WI38 (cell line): ENCODE data around the gene PRR36.
A peak's percentile ranks its signal among the peaks of the same experiment; 100 is the strongest.

Experiments
- H3K4me3 ChIP-seq: 2 replicates; pipeline ENCODE4 v1.5.1; 2011; ENCODE audit warnings: low read depth, mild to moderate bottlenecking, control low read depth, low read length
- TF ChIP-seq, protein P1 (sequence below): IDR thresholded peaks from 2 replicates; pipeline ENCODE4 v1.5.1; 2012; ENCODE audit warnings: low read depth, mild to moderate bottlenecking, control low read depth, low read length

The PRR36 gene

DNA sequence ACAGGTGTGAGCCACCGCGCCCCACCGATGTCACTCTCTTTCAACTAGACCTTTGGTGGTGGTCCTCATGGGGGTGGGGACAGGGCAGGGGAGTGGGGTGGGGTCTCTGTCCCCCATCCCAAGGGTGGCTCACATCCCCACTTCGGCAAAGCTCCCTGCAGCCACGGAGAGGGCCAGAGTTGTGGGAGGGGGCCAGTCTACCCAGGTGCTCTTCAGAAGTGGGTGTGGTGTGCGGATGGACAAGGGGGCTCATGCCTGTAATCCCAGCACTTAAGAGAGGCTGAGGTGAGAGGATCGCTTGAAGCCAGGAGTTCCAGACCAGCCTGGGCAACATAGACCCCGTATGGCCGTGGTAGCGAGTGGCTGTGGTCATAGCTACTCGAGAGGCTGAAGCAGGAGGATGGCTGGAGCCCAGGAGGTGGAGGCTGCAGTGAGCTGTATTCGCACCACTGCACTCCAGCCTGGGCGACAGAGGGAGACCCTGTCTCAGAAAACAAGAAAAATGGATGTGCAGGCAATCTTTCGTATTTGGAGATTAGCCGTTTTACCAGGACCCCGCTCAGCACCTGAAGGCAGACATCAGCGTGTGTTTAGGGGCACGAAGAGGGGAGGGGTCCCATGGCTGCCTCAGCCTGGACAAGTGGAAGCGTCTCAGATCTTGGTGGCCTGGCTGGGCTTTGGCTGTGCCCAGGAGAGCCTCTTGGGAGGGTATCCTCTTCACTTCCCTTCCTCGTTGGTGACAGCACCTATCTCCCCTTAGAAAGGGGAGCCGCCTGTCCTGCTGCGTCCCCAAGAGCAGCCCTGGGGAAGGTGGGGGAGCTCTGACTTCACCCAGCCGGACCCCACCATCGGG lies 41.3 kb upstream of the PRR36 start:
- TF ChIP-seq, protein P1, sequence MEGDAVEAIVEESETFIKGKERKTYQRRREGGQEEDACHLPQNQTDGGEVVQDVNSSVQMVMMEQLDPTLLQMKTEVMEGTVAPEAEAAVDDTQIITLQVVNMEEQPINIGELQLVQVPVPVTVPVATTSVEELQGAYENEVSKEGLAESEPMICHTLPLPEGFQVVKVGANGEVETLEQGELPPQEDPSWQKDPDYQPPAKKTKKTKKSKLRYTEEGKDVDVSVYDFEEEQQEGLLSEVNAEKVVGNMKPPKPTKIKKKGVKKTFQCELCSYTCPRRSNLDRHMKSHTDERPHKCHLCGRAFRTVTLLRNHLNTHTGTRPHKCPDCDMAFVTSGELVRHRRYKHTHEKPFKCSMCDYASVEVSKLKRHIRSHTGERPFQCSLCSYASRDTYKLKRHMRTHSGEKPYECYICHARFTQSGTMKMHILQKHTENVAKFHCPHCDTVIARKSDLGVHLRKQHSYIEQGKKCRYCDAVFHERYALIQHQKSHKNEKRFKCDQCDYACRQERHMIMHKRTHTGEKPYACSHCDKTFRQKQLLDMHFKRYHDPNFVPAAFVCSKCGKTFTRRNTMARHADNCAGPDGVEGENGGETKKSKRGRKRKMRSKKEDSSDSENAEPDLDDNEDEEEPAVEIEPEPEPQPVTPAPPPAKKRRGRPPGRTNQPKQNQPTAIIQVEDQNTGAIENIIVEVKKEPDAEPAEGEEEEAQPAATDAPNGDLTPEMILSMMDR = no peak
- peak overlapping the region; percentile 47; the same call in 1 of the 2 replicates for H3K4me3 ChIP-seq

DNA sequence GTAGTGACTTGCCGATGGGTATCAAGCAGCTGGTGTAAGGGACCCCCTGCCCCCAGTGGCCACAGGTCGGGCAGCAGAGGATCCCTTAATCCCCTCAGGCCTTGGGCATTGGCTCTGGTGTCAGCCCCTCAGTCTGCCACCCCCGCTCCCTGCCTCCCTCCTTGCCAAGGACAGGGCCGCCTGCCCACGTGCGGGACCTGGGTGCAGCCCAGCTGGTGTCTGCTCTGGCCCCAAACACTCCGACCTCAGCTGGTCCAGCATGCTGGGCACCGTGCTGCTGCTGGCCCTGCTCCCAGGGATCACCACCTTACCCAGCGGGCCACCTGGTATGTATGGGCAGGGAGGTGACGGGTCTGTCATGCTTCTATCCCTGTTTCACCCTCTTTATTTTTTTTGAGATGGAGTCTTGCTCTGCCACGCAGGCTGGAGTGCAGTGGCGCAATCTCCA lies 40.4 kb upstream of the PRR36 start, which contains the start of gene TGFBR3L:
TGFBR3L (plus strand) TSS at position 233 of the 448 bp plus-strand sequence.
- TF ChIP-seq, protein P1 = no peak
- H3K4me3 ChIP-seq = no peak within 1 kb of the TSS

DNA sequence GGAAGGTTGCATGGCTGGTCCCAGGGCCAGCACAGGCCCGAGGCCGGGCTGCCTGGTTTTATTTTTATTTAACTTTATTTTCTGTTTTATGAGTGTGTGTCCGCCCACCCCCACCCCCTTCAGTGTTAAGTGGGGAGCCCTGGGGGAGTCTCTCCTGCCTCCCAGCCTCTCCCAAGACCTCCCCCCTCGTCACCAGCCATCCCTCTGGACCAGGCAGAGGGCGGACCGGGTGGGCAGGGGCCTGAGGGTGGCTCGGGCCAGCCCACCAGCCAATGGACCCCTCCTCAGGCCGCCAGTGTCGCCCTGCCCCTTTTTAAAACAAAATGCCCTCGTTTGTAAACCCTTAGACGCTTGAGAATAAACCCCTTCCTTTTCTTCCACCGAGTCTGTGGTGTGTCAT lies 39.9 kb upstream of the PRR36 start:
- TF ChIP-seq, protein P1 = no peak
- no peak overlapping the region for H3K4me3 ChIP-seq

DNA sequence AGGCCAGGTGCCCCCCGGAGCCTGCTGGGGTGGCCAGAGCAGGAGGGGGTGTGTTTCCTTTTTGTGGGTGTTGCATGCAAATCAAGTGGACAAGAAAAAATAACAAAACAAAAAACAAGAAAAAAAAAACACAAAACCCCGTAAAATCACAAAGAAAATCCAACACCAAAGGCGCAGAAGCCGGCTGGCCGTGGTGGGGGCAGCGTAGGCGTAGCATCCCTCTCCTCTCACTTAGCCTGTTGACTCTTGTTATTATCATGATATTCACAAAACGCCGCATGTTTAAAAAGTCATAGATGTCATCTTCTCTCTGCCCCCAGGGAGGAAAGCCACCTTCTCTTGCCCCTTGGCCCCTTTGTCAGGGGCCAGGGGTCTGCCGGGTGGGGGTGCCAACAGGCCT lies 39.5 kb upstream of the PRR36 start:
- TF ChIP-seq, protein P1 = no peak
- no peak overlapping the region for H3K4me3 ChIP-seq

DNA sequence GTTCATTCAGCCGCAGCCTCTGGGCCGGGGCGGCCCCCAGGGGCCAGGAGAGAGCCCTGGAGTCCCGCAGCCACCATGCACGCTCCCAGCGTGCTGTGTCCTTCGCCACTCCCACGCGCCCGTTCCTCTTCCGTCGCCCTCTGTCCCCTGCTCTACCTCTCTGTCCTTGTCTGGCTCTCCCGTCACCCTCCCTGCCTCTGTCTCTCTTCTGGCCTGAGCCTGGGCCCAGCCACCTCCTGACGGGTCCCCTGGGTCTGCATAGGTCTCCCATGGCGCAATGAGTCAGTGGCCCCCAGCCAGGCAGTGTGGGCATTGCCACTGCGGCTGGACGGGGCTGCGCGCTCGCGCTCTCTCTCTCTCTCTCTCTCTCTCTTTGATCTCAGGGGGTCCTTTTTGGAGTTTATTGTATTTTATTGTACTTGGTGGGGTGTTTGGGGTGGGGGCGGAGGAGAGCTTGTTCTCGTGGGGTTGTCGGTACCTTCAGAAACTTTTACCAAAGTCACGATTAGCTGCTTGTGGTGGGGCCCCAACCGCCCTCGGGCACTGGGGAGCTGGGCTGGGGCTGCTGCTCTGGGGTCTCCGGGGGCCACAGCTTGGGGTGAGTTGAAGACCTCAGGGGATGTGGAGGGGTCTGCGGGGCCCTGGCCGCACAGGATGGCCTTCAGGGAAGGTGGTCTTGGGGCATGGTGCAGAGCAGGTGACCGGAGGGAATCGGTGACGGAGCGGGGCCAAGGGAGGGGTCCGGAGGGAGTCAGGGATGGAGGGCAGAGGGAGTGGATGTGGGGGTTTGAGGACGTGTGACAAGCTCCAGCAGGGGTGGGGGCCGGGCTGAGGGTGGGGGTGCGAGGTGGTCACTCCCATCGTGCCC lies 38.7 kb upstream of the PRR36 start:
- TF ChIP-seq, protein P1 = no peak

DNA sequence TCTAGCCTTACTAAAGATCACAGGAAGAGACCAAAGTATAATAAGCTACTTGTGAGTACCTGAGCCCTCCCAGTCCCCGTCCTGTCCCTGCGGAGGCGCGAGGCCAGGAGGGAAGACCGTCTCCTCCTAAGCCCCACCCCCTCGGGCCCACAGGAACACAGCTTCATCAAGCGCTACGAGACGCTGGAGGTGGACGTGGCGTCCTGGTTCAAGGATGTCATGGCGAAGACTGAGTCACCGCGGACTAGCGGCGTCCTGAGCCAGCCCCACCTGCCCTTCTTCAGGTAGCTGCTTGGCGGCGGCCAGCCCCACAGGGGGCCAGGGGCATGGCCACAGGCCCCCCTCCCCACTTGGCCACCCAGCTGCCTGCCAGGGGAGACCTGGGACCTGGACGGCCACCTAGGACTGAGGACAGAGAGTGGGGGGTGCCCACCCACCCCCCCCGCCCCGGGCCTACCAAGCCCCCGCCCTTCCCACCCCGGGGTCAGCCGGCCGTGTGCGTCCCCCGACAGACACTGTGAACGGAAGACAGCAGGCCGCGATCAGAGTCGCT lies 38.0 kb upstream of the PRR36 start:
- TF ChIP-seq, protein P1 = no peak
- no peak overlapping the region for H3K4me3 ChIP-seq

More for the DNA sequence above, 38.7 kb upstream of the PRR36 start:
- H3K4me3 ChIP-seq = no peak overlapping the region
